Activated naive CD8-positive, alpha-beta T cell treated with anti-CD3 and anti-CD28 coated beads, Interleukin-2, amount 10 ng/mL, durations not matched to agents 7 days and 5 days (primary cell): ENCODE data around the gene DMXL1. TPM values are rescaled to one million over a fixed set of nuclear protein-coding genes. Genes with fewer than 3 reads are reported as not detected.
A peak's percentile ranks its signal among the peaks of the same experiment; 100 is the strongest.

Source experiments
- ATAC-seq: fragments of 150-1000 bp; cut with Tn5 transposase; one replicate; pipeline ENCODE4 v1.10.0; 2021; ENCODE audit warnings: low read depth, moderate library complexity
- POLR2A ChIA-PET: fragments of 350-600 bp; sonication (Branson Sonifier 250); formaldehyde crosslinking; loops from one replicate; lab custom pipeline; 2021; ENCODE audit warnings: antibody characterized with exemption; lab: Charles Lee
- DNase-seq: peaks from one replicate; pipeline ENCODE4 v3.0.0; 2021
- H3K27ac Mint-ChIP-seq: one replicate; pipeline ENCODE4 v1.8.0; 2022; ENCODE audit warnings: mild to moderate bottlenecking, mixed read lengths
- H3K27me3 Mint-ChIP-seq: one replicate; pipeline ENCODE4 v1.8.0; 2022; ENCODE audit warnings: mild to moderate bottlenecking, moderate library complexity, mixed read lengths
- H3K36me3 Mint-ChIP-seq: one replicate; pipeline ENCODE4 v1.8.0; 2021; ENCODE audit warnings: mild to moderate bottlenecking, mixed read lengths
- H3K4me1 Mint-ChIP-seq: one replicate; pipeline ENCODE4 v1.8.0; 2021; ENCODE audit warnings: mixed read lengths
- H3K4me3 Mint-ChIP-seq: one replicate; pipeline ENCODE4 v1.8.0; 2022; ENCODE audit warnings: mild to moderate bottlenecking, moderate library complexity, mixed read lengths
- H3K9me3 Mint-ChIP-seq: one replicate; pipeline ENCODE4 v1.8.0; 2021; ENCODE audit warnings: mixed read lengths
- total RNA-seq, 2 experiments: library from RNA; stranded (reverse); gene quantifications; one replicate each; pipeline ENCODE4 v1.2.3, GENCODE V29; 2021

DMXL1 gene
- total RNA-seq, 2 experiments from 2014 or later = 35.5 to 40.7 TPM

DNA sequence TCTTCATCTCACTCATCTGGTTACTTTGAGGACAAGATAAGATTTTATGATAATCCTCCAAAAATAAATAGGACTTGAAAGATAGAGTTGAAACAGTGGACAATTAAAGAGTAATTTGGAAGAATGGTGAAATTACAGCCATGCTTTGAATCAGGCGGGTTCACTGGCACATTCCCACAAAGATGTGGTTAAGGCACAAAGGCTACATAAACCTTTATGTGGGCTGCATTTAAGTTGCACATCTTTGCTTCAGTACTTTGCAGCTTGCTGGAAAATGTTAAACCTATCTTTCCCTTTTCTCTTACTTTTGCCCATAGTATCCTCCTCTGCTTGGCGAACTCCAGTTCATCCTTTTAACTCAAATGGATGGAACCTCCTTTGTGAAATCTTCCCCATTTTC lies 192.8 kb downstream of the DMXL1 start:
- ATAC-seq (no peak), DNase-seq (no peak)
- H3K4me1 Mint-ChIP-seq = peaks cover 13% of the 10 kb centered on the region
- peaks cover 36% of the 10 kb centered on the region for H3K36me3 Mint-ChIP-seq
- no peak overlapping the region for H3K27ac Mint-ChIP-seq
- no peak overlapping the region for H3K4me3 Mint-ChIP-seq
- no peaks in the 10 kb centered on the region for H3K27me3 Mint-ChIP-seq
- POLR2A ChIA-PET = no interaction called here
- H3K9me3 Mint-ChIP-seq = peaks cover 36% of the 10 kb centered on the region

DNA sequence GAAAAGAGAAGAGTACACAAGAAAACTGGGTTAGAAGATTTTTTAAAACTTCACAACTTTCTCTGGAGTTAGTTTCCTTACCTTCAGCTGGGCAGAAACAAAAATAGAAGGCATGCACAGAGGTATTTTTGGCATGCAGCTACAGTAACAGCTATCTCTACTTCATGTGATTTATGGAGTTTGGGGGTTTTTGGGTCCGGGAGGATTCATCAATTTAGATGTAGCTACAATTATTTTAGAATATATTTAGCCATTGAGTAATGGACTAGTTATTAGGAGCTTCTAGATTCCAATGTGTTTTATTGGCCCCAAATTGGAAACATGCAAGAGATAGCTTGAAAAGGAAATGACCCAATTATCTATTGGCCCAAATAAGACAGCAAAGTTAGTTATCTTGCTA lies 193.3 kb downstream of the DMXL1 start:
- Mint-ChIP-seq H3K9me3 (peaks cover 32% of the 10 kb centered on the region), H3K27me3 (no peaks in the 10 kb centered on the region)
- ATAC-seq = no peak

GRCh38 chr5:119267958-119268386 lies 197.1 kb downstream of the DMXL1 start:
- peak; percentile 72 for DNase-seq

More for the DNA sequence above, 193.3 kb downstream of the DMXL1 start:
- Mint-ChIP-seq H3K4me1 (peaks cover 13% of the 10 kb centered on the region), H3K27ac (no peak overlapping the region), H3K36me3 (peaks cover 35% of the 10 kb centered on the region), H3K4me3 (no peak overlapping the region)
- POLR2A ChIA-PET = no interaction called here
- DNase-seq = no peak

GRCh38 chr5:119268387-119269060 lies 197.6 kb downstream of the DMXL1 start:
- peaks cover 8% of the 10 kb centered on the region for H3K9me3 Mint-ChIP-seq
- H3K4me1 Mint-ChIP-seq = peaks cover 40% of the 10 kb centered on the region
- peak overlapping the region; percentile 98 for H3K27ac Mint-ChIP-seq
- H3K4me3 Mint-ChIP-seq = peak overlapping the region; percentile 100
- peaks cover 37% of the 10 kb centered on the region for H3K36me3 Mint-ChIP-seq
- DNase-seq (peak; percentile 99), ATAC-seq (peak; percentile 89)
- POLR2A ChIA-PET = interaction anchor here (0.6 to 10.1 kb wide), 20 partner anchors 8 to 280 kb away, joined by 3 to 127 read pairs (median 5); partner anchors contain the start of genes DMXL1 and DTWD2
- no peaks in the 10 kb centered on the region for H3K27me3 Mint-ChIP-seq

More at GRCh38 chr5:119267958-119268386, 197.1 kb downstream of the DMXL1 start:
- Mint-ChIP-seq H3K36me3 (peaks cover 41% of the 10 kb centered on the region), H3K9me3 (peaks cover 13% of the 10 kb centered on the region), H3K27me3 (no peaks in the 10 kb centered on the region), H3K4me3 (peak overlapping the region; percentile 100), H3K4me1 (peaks cover 35% of the 10 kb centered on the region), H3K27ac (peak overlapping the region; percentile 98)
- peak; percentile 48 for ATAC-seq
- POLR2A ChIA-PET = interaction anchor here (0.6 to 10.1 kb wide), 19 partner anchors 9 to 280 kb away, joined by 3 to 127 read pairs (median 5); partner anchors contain the start of genes DMXL1 and DTWD2

GRCh38 chr5:119269061-119269944 lies 198.4 kb downstream of the DMXL1 start:
- DNase-seq = no peak
- H3K27me3 Mint-ChIP-seq = no peaks in the 10 kb centered on the region
- ATAC-seq = no peak
- POLR2A ChIA-PET = interaction anchor here (0.7 to 10.1 kb wide), 21 partner anchors 8 to 281 kb away, joined by 3 to 127 read pairs (median 4); partner anchors contain the start of genes DMXL1, DTWD2 and TNFAIP8
- peaks cover 35% of the 10 kb centered on the region for H3K36me3 Mint-ChIP-seq
- peak overlapping the region; percentile 100 for H3K4me3 Mint-ChIP-seq
- H3K9me3 Mint-ChIP-seq = peaks cover 6% of the 10 kb centered on the region
- H3K27ac Mint-ChIP-seq = peak overlapping the region; percentile 98
- peaks cover 47% of the 10 kb centered on the region for H3K4me1 Mint-ChIP-seq

- POLR2A ChIA-PET = interaction anchor here (1.1 to 10.1 kb wide), 9 partner anchors 14 to 199 kb away, joined by 3 to 127 read pairs (median 4); partner anchors contain the start of genes DMXL1 and TNFAIP8
- no peaks in the 10 kb centered on the region for H3K27me3 Mint-ChIP-seq
- H3K9me3 Mint-ChIP-seq = peaks cover 3% of the 10 kb centered on the region
- H3K36me3 Mint-ChIP-seq = peaks cover 34% of the 10 kb centered on the region
- H3K4me3 Mint-ChIP-seq = peak overlapping the region; percentile 100
- H3K27ac Mint-ChIP-seq = peak overlapping the region; percentile 86
- DNase-seq (no peak), ATAC-seq (no peak)
- H3K4me1 Mint-ChIP-seq = peaks cover 56% of the 10 kb centered on the region
These were observed 199.3 kb downstream of the DMXL1 start for GRCh38 chr5:119270121-119270565.

DNA sequence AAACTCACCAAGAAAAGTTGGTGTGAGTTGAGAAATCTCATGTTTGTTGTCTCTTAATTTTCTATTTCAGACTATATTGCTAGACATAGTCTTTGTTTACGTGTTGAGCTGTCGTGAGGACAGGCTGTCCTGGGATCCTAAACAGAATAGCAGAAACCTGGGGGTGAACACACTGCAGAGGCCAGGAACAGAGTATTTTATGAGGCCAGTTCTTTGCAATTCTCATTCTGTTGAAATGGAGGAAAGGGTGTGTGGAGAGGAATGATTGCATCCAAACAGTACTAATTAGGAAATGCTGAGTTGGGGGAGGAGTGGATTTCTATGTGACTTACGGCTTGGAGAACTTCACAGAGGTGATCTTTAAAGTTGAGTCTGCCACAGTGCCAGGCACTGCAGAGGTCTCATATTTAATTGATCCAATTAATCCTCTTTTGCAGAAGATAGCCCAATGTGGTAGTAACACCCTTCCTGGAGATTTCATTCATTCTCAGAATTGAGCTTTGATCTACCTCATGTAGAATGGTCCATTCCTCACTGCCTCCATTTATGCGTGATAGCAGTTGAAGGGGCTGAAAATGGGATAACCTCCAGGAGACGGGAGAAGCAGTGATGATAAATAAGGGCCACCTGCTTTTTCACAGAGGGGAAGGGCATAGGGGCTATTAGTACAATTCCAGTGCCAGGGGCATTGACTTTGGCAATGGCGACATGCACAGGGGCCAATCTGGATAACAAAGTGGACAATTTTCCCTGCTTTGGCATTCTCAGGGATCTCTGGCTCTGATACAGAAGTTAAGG lies 200.3 kb downstream of the DMXL1 start:
- Mint-ChIP-seq H3K36me3 (peaks cover 30% of the 10 kb centered on the region), H3K4me3 (peak overlapping the region; percentile 100), H3K9me3 (no peaks in the 10 kb centered on the region), H3K27me3 (no peaks in the 10 kb centered on the region), H3K4me1 (peaks cover 59% of the 10 kb centered on the region), H3K27ac (peak overlapping the region; percentile 76)
- POLR2A ChIA-PET = interaction anchor here (0.6 to 10.1 kb wide), 7 partner anchors 19 to 200 kb away, joined by 3 to 127 read pairs (median 4); partner anchors contain the start of genes DMXL1 and TNFAIP8
- ATAC-seq (no peak), DNase-seq (no peak)

GRCh38 chr5:119271758-119272730 lies 201.2 kb downstream of the DMXL1 start:
- DNase-seq (no peak), ATAC-seq (no peak)
- Mint-ChIP-seq H3K4me1 (peaks cover 62% of the 10 kb centered on the region), H3K27ac (peak overlapping the region; percentile 91), H3K27me3 (no peaks in the 10 kb centered on the region), H3K36me3 (peaks cover 28% of the 10 kb centered on the region), H3K9me3 (no peaks in the 10 kb centered on the region), H3K4me3 (peak overlapping the region; percentile 100)
- POLR2A ChIA-PET = interaction anchor here (0.6 to 10.1 kb wide), 6 partner anchors 17 to 201 kb away, joined by 3 to 127 read pairs (median 4); partner anchors contain the start of gene DMXL1

GRCh38 chr5:119273391-119273839 lies 202.5 kb downstream of the DMXL1 start:
- peaks cover 24% of the 10 kb centered on the region for H3K36me3 Mint-ChIP-seq
- H3K27me3 Mint-ChIP-seq = no peaks in the 10 kb centered on the region
- H3K9me3 Mint-ChIP-seq = no peaks in the 10 kb centered on the region
- peak overlapping the region; percentile 91 for H3K27ac Mint-ChIP-seq
- ATAC-seq (no peak), DNase-seq (no peak)
- peaks cover 69% of the 10 kb centered on the region for H3K4me1 Mint-ChIP-seq
- POLR2A ChIA-PET = interaction anchor here (0.6 to 10.1 kb wide), 8 partner anchors 11 to 203 kb away, joined by 3 to 127 read pairs (median 4); partner anchors contain the start of gene DMXL1
- peak overlapping the region; percentile 76 for H3K4me3 Mint-ChIP-seq

DNA sequence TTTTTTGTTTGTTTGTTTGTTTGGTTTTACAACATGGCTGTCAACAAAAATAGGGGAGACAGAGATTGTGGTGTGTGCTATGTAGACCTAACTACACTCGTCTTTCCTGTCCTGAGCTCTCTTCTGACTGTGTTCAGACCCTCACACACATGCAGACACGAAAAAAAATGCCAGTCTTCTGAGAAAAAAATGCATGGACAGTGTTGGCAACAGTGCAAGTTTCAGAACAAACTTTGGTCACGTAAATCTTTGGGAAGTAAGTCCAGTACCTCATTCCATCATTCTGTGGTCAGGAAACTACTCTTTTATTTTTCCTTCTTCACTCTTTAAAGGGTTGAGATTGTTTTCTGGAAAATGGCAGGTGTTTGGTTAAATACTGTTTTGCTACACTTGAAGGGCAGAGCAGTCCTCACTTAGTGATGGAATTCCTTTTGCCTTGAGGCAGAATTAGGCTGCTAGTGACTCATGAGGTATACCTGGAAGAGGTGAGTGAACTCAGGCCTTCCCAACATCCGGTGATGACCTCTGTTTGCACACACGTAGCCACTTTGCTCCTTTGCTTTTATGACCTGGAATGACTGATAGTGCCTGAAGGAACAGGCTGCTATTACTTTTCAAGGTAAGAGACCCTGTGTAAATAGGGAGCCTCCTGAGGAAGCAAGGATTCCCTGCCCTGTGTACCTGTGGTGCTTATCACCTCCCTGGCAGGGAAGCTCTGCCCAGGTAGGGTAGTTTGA lies 203.3 kb downstream of the DMXL1 start:
- H3K9me3 Mint-ChIP-seq = no peaks in the 10 kb centered on the region
- POLR2A ChIA-PET = interaction anchor here (0.6 to 10.1 kb wide), 9 partner anchors 10 to 203 kb away, joined by 3 to 127 read pairs (median 4); partner anchors contain the start of gene DMXL1
- H3K27me3 Mint-ChIP-seq = no peaks in the 10 kb centered on the region
- H3K27ac Mint-ChIP-seq = peak overlapping the region; percentile 91
- DNase-seq (no peak), ATAC-seq (no peak)
- peak overlapping the region; percentile 76 for H3K4me3 Mint-ChIP-seq
- peaks cover 77% of the 10 kb centered on the region for H3K4me1 Mint-ChIP-seq
- peaks cover 22% of the 10 kb centered on the region for H3K36me3 Mint-ChIP-seq

- no peak for DNase-seq
These were observed 203.9 kb downstream of the DMXL1 start for GRCh38 chr5:119274767-119275130.

More at GRCh38 chr5:119274767-119275130, 203.9 kb downstream of the DMXL1 start:
- Mint-ChIP-seq H3K9me3 (no peaks in the 10 kb centered on the region), H3K4me1 (peaks cover 81% of the 10 kb centered on the region), H3K27me3 (no peaks in the 10 kb centered on the region), H3K4me3 (peak overlapping the region; percentile 76), H3K27ac (peak overlapping the region; percentile 91), H3K36me3 (peaks cover 19% of the 10 kb centered on the region)
- ATAC-seq = peak; percentile 31
- POLR2A ChIA-PET = interaction anchor here (0.7 to 10.1 kb wide), 4 partner anchors 28 to 63 kb away, joined by 3 to 127 read pairs (median 4); no protein-coding TSS in a partner anchor
